Neuronal stem cell (in vitro differentiated cells): ENCODE measurements around the gene BNIP3.

Source experiments
- DNase-seq: peaks from one replicate; pipeline ENCODE4 v3.0.0-alpha.2; 2013; ENCODE audit warnings: low spot score
- H2AFZ ChIP-seq: one replicate; pipeline ENCODE4 v1.6.1; 2013; ENCODE audit warnings: mild to moderate bottlenecking, low read length, inconsistent platforms
- H2AK5ac ChIP-seq: 2 replicates; pipeline ENCODE4 v1.6.1; 2013; ENCODE audit warnings: low read depth, mild to moderate bottlenecking, inconsistent platforms, low read length, moderate library complexity, mixed read lengths
- H2BK120ac ChIP-seq: 2 replicates; pipeline ENCODE4 v1.6.1; 2013; ENCODE audit warnings: low read depth, mild to moderate bottlenecking, inconsistent platforms, low read length, moderate library complexity, mixed read lengths
- H2BK12ac ChIP-seq: one replicate; pipeline ENCODE4 v1.6.1; 2013; ENCODE audit warnings: low read length, inconsistent platforms
- H2BK15ac ChIP-seq: 2 replicates; pipeline ENCODE4 v1.6.1; 2013; ENCODE audit warnings: mild to moderate bottlenecking, low read length, inconsistent platforms, mixed read lengths
- H2BK5ac ChIP-seq: one replicate; pipeline ENCODE4 v1.6.1; 2013; ENCODE audit warnings: inconsistent platforms, mild to moderate bottlenecking, low read length, moderate library complexity
- H3K14ac ChIP-seq: one replicate; pipeline ENCODE4 v1.6.1; 2013; ENCODE audit warnings: low read length, inconsistent platforms
- H3K18ac ChIP-seq: 2 replicates; pipeline ENCODE4 v1.6.1; 2013; ENCODE audit warnings: low read length, inconsistent platforms
- H3K23ac ChIP-seq: 2 replicates; pipeline ENCODE4 v1.6.1; 2013; ENCODE audit warnings: low read depth, mild to moderate bottlenecking, mixed read lengths, low read length, inconsistent platforms; ENCODE audit not compliant: poor library complexity
- H3K27ac ChIP-seq: replicated peaks from 3 replicates; pipeline ENCODE4 v1.5.1; 2013; ENCODE audit warnings: low read length, inconsistent platforms
- H3K27me3 ChIP-seq, 3 experiments: 2 replicates each; pipeline ENCODE4 v1.6.1; 2013; ENCODE audit warnings: low read length in 3 of 3, mild to moderate bottlenecking in 2 of 3, inconsistent platforms in 1 of 3, low read depth in 1 of 3, mixed read lengths in 1 of 3, moderate library complexity in 1 of 3; ENCODE audit not compliant: control insufficient read depth in 3 of 3, insufficient read depth in 3 of 3
- H3K36me3 ChIP-seq, 2 donors: replicated peaks in 1 of 2; 2 replicates each; pipeline ENCODE4 v1.6.1; 2013; ENCODE audit warnings: low read length in 2 of 2; ENCODE audit not compliant: control insufficient read depth in 2 of 2, insufficient read depth in 2 of 2
- H3K4ac ChIP-seq: 2 replicates; pipeline ENCODE4 v1.6.1; 2013; ENCODE audit warnings: inconsistent platforms, mild to moderate bottlenecking, low read length, moderate library complexity
- H3K4me1 ChIP-seq, 2 donors: 1 replicate in 1 of 2; 2 replicates in 1 of 2; pipeline ENCODE4 v1.6.1; 2013; ENCODE audit warnings: low read length in 2 of 2, low read depth in 1 of 2; ENCODE audit not compliant: control insufficient read depth in 2 of 2, insufficient read depth in 1 of 2
- H3K4me2 ChIP-seq: one replicate; pipeline ENCODE4 v1.6.1; 2013; ENCODE audit warnings: mild to moderate bottlenecking, low read length, inconsistent platforms; ENCODE audit not compliant: insufficient read depth, poor library complexity, severe bottlenecking
- H3K4me3 ChIP-seq, 2 donors: 2 replicates each; pipeline ENCODE4 v1.5.1; 2013; ENCODE audit warnings: low read length in 2 of 2, mild to moderate bottlenecking in 2 of 2, inconsistent platforms in 1 of 2, moderate library complexity in 1 of 2
- H3K79me1 ChIP-seq: one replicate; pipeline ENCODE4 v1.6.1; 2013; ENCODE audit warnings: low read depth, mild to moderate bottlenecking, inconsistent platforms, low read length, moderate library complexity
- H3K9ac ChIP-seq: one replicate; pipeline ENCODE4 v1.6.1; 2013; ENCODE audit warnings: mild to moderate bottlenecking, low read depth, low read length, inconsistent platforms; ENCODE audit not compliant: poor library complexity
- H3K9me3 ChIP-seq, 2 donors: replicated peaks in 1 of 2; 2 replicates each; pipeline versions ENCODE3 to v1.6.1; 2013; ENCODE audit warnings: low read length in 2 of 2, mild to moderate bottlenecking in 2 of 2, inconsistent platforms in 1 of 2, low read depth in 1 of 2, mixed read lengths in 1 of 2, moderate library complexity in 1 of 2; ENCODE audit not compliant: control insufficient read depth in 2 of 2, insufficient read depth in 1 of 2
- H4K8ac ChIP-seq: one replicate; pipeline ENCODE4 v1.6.1; 2013; ENCODE audit warnings: low read depth, mild to moderate bottlenecking, inconsistent platforms, low read length, moderate library complexity
- H4K91ac ChIP-seq: one replicate; pipeline ENCODE4 v1.6.1; 2013; ENCODE audit warnings: low read length, low read depth, mild to moderate bottlenecking, inconsistent platforms; ENCODE audit not compliant: poor library complexity
- WGBS, 2 donors: extraction: QIAGEN DNeasy Blood & Tissue Kit; methylation state at CpG; one replicate each; pipeline ENCODE4 v1.1.7; 2013; ENCODE audit warnings: missing lambda C conversion rate in 2 of 2, mixed read lengths in 1 of 2; ENCODE audit not compliant: insufficient read length in 2 of 2, insufficient replicate concordance in 1 of 2; ENCODE audit errors: extremely low coverage in 2 of 2; 5-methylcytosine and 5-hydroxymethylcytosine counted together

The BNIP3 gene

GRCh38 chr10:131996466-131997365, 15.0 kb upstream of the BNIP3 start:
- no CpG with 5 or more reads among the region's 16 CpGs for whole genome bisulfite sequencing, 2 donors

GRCh38 chr10:131994435-131994834, 12.7 kb upstream of the BNIP3 start:
- Histone ChIP-seq H3K27ac (no peak overlapping the region), H3K4me2 (no peak overlapping the region), H3K79me1 (peaks cover 2% of the 10 kb centered on the region), H3K18ac (no peak overlapping the region), H3K23ac (no peak overlapping the region), H3K4me1 (peaks cover 7 to 10% of the 10 kb centered on the region in 2 donors), H3K9ac (peak overlapping the region; percentile 53), H3K27me3 (peaks cover 0 to 5% (median 4%) of the 10 kb centered on the region in 3 experiments), H4K8ac (no peak overlapping the region), H2BK5ac (no peak overlapping the region), H3K4me3 (no peak overlapping the region), H2AFZ (no peak overlapping the region), H2BK15ac (no peak overlapping the region), H3K9me3 (no peaks in the 10 kb centered on the region), H2BK120ac (no peak overlapping the region), H3K36me3 (no peaks in the 10 kb centered on the region), H4K91ac (no peak overlapping the region), H3K14ac (no peak overlapping the region), H2BK12ac (no peak overlapping the region), H2AK5ac (no peak overlapping the region), H3K4ac (no peak overlapping the region)
- no CpG with 5 or more reads among the region's 3 CpGs for WGBS, 2 donors
- DNase-seq: no peak

More at GRCh38 chr10:131996466-131997365, 15.0 kb upstream of the BNIP3 start:
- Histone ChIP-seq H3K14ac (no peak overlapping the region), H3K9me3 (no peaks in the 10 kb centered on the region), H3K9ac (no peak overlapping the region), H2BK12ac (no peak overlapping the region), H4K91ac (no peak overlapping the region), H4K8ac (no peak overlapping the region), H2BK15ac (no peak overlapping the region), H3K36me3 (no peaks in the 10 kb centered on the region), H2AFZ (peak overlapping the region; percentile 11), H2BK120ac (no peak overlapping the region), H3K79me1 (peaks cover 2% of the 10 kb centered on the region), H3K23ac (no peak overlapping the region), H3K4ac (no peak overlapping the region), H3K27me3 (peaks cover 0 to 5% (median 4%) of the 10 kb centered on the region in 3 experiments), H3K4me3 (no peak overlapping the region), H3K18ac (no peak overlapping the region), H3K27ac (no peak overlapping the region), H2AK5ac (peak overlapping the region; percentile 49), H3K4me1 (peaks cover 7 to 10% of the 10 kb centered on the region in 2 donors), H2BK5ac (no peak overlapping the region), H3K4me2 (no peak overlapping the region)
- DNase-seq: no peak

- no peak overlapping the region for H4K91ac ChIP-seq
- no peak overlapping the region for H3K4ac ChIP-seq
- no peak overlapping the region for H3K14ac ChIP-seq
- no CpG with 5 or more reads among the region's 14 CpGs for WGBS, 2 donors
- H3K4me3 ChIP-seq: no peak overlapping the region
- no peaks in the 10 kb centered on the region for H3K79me1 ChIP-seq
- no peak overlapping the region for H3K23ac ChIP-seq
- H3K9me3 ChIP-seq: no peaks in the 10 kb centered on the region
- H3K27ac ChIP-seq: no peak overlapping the region
- no peak for DNase-seq
- H3K36me3 ChIP-seq: no peaks in the 10 kb centered on the region
- H3K18ac ChIP-seq: no peak overlapping the region
- no peak overlapping the region for H2BK5ac ChIP-seq
- H2AK5ac ChIP-seq: no peak overlapping the region
- H3K27me3 ChIP-seq: peaks cover 0 to 5% (median 2%) of the 10 kb centered on the region in 3 experiments
- H3K9ac ChIP-seq: no peak overlapping the region
- no peak overlapping the region for H2BK15ac ChIP-seq
- no peak overlapping the region for H2BK12ac ChIP-seq
- H2AFZ ChIP-seq: no peak overlapping the region
- H3K4me1 ChIP-seq: peaks cover 7 to 8% of the 10 kb centered on the region in 2 donors
- H4K8ac ChIP-seq: no peak overlapping the region
- no peak overlapping the region for H3K4me2 ChIP-seq
- H2BK120ac ChIP-seq: no peak overlapping the region
Measured at GRCh38 chr10:131993275-131993674, 11.6 kb upstream of the BNIP3 start.

- no peak overlapping the region for H2AK5ac ChIP-seq
- H3K27ac ChIP-seq: no peak overlapping the region
- H3K36me3 ChIP-seq: no peaks in the 10 kb centered on the region
- H4K91ac ChIP-seq: no peak overlapping the region
- no peak overlapping the region for H2BK15ac ChIP-seq
- H3K14ac ChIP-seq: no peak overlapping the region
- no peak overlapping the region for H2BK5ac ChIP-seq
- no peaks in the 10 kb centered on the region for H3K79me1 ChIP-seq
- no peak overlapping the region for H2BK12ac ChIP-seq
- no peaks in the 10 kb centered on the region for H3K9me3 ChIP-seq
- no peak overlapping the region for H3K4me2 ChIP-seq
- no peaks in the 10 kb centered on the region for H3K4me1 ChIP-seq
- no peak overlapping the region for H3K23ac ChIP-seq
- no peak overlapping the region for H3K9ac ChIP-seq
- peaks cover 0 to 5% (median 2%) of the 10 kb centered on the region in 3 experiments for H3K27me3 ChIP-seq
- WGBS, 2 donors: no CpG with 5 or more reads among the region's 3 CpGs
- DNase-seq: no peak
- no peak overlapping the region for H3K4me3 ChIP-seq
- H2BK120ac ChIP-seq: no peak overlapping the region
- no peak overlapping the region for H2AFZ ChIP-seq
- no peak overlapping the region for H4K8ac ChIP-seq
- no peak overlapping the region for H3K4ac ChIP-seq
- H3K18ac ChIP-seq: no peak overlapping the region
Measured at GRCh38 chr10:131991726-131992125, 10.0 kb upstream of the BNIP3 start.
